Activated CD8-positive, alpha-beta memory T cell treated with anti-CD3 and anti-CD28 coated beads, Interleukin-2, amount 50 U/mL, for 24 hours (primary cell): ENCODE data around the gene MUC4.
"Not testable (repeated sequence)": the region's sequence is repeated elsewhere in the genome, so short reads cannot be mapped to it uniquely, and the experiment has no call there.

Experiments used
- DNase-seq: peaks from one replicate; pipeline ENCODE4 v3.0.0-alpha.2; 2020; ENCODE audit errors: extremely low read depth

Gene MUC4

DNA sequence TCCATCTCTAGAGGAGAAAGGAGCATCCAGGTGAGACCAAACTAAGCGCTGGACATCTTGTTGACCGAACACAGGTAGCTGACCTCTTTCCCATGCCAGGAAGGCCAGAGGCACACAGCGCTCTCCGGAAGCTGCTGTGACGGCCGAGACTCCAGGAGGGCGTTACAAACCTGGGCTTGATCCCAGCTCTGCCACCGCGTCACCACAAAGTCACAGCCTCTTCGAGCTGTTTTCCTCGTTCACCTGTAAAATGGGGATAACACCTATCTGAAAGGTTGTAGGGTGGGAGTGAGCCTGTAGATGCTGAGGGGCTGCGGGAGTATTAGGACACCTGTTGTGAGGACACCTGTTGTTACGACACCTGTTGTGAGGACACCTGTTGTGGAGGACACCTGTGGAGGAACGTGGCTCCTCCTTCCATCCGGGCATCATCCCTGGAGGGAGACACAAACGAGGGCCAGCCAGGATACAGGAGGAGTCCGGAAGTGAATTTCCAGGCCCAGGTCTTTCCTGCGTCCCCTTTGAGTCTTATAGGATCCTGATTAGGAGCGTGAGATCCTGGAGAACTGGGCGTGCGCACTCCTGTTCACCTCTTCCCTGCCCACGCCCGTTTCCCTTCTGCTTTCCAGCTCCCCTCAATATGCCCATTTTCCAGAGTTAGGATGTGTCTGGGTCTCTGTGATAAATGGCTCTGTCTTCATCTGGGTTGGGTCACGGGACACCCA lies 2.3 kb upstream of the MUC4 start:
- no peak for DNase-seq

DNA sequence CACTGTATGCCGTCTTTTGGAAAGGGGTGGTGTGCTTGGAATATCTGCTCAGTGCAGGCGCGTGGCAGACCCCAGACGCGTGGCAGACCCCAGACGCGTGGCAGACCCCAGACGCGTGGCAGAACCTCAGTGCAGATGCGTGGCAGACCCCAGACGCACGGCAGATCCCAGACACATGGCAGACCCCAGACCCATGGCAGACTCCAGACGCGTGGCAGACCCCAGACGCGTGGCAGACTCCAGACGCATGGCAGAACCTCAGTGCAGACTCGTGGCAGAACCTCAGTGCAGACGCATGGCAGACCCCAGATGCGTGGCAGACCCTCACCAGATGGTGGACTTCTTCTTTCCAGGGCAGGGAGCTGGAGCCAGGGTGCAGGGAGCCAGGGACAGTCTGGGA lies 637 bp upstream of the MUC4 start:
- no peak for DNase-seq

DNA sequence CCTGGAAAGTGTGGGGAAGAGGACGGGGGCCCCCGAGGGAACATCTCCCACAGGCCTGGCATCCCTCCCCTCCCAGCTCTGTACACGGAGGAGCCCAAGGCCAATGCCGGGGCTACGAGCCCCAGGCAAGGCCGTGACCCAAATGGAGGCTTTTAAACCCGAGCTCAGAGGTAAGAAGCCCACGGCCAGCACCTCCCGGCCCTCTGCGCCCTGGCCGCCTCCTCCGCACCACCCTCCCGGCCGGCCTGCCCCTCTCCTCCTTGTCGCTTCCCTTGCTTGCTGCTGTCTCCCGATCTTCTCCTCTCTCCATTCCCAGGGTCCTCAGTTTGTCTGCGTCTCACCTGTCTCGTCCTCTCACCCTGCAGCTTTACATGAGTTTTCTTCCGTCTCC lies 1.3 kb downstream of the MUC4 start:
- no peak for DNase-seq

DNA sequence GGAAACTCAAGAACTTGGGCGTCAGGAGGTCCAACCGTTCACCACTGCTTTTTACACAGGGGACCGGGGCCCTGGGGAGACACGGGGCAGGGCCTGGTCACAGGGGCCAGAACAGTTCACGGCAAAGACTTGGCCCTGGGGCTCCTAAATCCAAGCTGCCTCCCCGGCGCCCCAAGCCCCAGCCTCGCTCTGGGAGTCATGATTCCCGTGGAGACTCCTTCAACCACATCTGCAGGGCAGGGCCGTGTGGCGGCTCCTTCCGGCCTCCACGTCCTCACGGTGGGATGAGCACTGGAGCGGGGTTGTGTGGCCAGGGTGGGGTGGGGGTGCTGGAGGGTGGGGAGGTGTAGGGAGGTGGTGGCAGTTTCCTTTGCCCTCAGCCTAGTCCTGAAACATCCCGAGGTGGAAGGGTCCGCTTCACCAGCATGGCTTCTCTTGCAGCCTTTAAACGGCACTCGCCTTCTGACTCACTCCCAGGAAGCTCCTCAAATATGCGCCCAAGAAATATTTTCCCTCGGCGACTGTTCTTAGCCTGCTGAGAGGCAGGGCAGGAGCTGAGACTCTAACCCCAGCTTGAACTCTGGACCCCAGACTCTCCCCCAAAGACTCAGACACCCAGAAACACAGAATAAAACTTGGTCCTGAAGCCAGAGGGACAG lies 1.8 kb downstream of the MUC4 start:
- no peak for DNase-seq

DNA sequence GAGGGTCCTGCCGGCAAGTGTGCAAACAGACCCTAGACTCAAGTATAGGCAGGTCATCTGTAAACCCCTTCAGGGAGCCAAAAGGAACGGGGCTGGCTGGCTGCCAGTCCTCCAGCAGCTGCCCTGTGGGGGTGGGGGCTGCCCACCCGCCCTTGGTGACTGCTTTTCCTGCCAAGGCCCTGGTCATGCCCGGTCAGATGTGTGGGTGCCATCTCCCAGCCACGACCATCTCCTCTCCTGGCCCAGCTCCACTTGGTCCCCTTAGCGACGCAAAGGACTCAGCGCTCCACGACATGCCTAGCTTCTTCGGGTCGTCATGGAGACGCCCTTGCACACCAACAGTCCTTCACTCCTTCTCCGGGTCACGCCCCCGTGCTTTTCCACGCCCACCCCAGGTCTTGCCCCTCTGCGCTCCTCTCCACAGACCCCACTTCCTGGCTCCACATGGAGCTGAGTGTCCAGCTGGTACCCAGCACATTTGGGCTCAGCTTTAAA lies 2.4 kb downstream of the MUC4 start:
- DNase-seq, result no peak

DNA sequence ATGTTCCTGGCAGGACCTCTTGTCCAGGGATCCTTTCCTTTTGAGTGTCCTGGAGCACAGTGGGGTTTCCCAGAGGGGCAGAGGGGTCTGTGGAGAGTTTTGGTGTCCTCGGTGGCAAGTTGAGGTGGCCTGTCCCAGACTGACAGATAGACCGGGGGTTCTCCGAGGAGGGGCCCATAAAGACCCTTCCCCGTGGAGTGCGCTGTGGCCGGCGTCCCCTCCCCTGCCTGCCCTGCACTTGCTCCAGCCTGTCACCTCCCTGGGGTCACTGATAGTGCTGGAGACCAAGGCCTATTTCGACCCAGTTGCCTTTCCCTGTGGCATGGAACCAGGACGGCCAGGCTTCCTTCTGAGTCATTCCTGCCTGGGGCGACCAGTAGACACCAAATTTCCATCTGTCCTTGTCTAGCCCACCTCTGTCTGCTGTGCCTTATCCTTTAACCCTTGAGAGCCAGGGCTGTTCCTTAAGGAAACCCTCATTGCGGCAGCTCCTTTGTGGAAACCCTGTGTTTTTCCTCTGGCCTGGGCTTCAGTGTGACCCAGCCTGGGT lies 2.9 kb downstream of the MUC4 start:
- no peak for DNase-seq

DNA sequence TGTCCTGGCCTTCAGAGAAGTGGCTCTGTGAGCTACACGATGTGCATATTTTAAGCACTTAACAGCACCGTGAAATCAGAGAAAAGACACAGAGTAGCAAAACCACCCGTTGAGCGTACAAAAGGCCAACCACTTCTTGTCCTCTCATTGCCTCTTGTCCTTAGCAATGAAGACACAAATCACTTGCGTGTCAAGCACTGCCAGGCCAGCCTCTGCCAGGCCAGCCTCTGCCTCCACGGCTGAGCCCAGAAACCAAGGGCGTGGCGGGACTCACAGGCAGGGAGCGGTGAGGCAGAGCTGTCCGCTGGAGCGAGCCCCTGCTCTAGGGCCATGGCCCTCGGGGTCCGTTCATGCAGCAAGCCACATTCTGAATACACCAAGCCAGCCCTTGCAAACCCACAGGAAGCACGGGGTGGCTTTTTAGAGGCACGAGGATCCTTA lies 4.0 kb downstream of the MUC4 start:
- no peak for DNase-seq

DNA sequence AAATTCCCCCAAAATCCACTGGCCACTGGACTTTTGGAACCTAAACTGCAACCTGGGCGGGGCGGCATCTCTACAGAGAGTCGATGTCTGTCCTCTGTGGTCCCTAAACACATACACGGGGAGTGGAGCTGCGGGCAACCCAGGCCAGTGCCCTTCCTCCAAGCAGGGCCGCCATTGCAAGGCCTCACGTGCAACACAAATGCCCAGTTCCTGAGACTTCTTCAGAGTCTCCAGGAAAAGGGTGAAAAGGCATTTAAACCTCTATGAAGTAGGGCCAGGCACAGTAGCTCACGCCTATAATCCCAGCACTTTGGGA lies 4.9 kb downstream of the MUC4 start:
- DNase-seq, result no peak

DNA sequence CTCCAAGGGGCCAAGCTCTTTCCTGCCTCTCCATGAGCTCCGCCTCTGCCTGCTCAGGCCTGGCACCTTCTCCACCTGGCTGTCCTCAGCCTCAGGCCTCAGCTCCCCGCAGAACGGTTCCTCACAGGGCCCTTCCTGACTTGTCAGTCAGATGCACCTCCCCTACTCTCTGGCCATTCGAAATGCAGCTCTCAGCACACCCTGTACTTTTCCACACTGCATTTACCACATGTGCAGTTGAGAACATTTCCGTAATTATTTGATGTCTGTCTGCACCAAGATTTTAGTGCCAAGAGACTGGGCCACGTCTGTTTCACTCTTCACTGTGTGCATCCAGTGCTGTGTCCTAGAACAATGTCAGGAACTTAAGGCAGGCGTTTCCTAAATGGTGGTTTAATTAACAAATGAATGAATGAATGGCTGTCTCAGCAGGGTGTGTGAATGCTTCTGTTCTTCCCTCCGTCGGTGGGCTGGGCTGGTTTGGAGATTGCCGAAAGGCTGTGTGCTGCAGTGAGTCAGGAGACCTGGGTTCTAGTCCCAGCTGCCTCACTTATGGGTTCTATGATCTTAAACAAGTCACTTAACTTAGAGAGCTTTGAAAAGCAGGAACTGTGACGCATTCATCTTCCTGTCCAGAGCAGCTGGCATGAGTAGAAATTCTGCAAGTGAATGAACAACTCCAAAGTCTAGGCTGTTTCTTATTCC lies 5.4 kb downstream of the MUC4 start:
- DNase-seq, result no peak

DNA sequence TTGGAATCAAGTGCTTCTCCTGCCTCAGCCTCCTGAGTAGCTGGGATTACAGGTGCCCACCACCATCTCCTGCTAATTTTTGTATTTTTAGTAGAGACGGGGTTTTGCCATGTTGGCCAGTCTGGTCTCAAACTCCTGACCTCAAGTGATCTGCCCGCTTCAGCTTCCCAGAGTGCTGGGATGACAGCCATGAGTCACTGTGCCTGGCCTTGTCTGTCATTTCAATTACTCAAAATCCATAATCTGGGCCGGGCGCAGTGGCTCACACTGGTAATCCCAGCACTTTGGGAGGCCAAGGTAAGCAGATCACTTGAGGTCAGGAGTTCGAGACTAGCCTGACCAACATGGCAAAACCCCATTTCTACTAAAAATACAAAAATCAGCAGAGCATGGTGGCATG lies 6.1 kb downstream of the MUC4 start:
- not testable (repeated sequence) for DNase-seq

DNA sequence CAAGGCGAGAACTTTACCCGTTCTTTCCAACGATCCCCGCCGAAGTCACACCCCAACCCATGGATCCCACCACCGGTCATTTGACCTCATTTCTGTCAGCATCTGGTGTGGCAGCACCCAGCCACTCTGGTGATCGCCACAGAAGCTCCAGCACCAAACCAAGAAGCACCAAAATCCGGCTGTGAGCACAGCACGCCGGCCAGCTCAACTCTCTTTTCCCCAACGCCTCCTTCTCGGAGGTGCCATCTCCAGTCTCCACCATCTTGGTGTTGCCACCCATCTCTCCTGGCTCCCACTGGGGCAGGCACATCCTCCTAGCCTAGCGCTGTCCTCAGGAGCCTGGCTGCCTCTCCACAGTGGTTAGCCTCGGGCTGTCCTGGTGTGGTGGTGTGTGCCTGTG lies 6.5 kb downstream of the MUC4 start:
- no peak for DNase-seq

DNA sequence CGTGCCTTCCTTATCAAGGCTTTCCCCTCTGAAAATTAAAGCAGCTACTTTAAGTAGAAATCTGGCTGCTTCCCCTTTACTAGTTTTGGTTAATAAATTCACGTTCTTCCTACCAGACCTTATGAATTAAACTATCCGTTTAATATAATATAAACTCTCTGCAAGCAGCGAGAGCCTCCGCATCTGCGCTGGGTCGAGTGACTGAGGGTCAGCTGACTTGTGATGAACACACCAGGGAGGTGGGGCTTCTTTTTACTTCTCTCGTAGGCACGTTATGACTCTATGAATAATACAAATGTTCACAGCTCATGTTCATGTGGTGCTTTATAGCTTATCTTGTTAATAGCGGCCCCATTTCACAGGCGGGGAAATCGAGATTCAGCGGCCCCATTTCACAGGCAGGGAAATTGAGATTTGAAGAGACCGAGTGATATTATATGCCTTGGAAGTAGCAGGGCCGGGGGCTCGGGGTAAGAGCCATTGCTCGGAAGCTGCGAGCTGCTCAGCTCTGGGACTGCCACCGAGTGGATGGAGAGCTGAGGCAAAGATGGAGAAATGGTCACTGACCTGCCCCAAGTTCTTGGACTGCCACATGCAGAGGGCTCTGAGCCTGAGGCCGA lies 8.3 kb downstream of the MUC4 start:
- no peak for DNase-seq

DNA sequence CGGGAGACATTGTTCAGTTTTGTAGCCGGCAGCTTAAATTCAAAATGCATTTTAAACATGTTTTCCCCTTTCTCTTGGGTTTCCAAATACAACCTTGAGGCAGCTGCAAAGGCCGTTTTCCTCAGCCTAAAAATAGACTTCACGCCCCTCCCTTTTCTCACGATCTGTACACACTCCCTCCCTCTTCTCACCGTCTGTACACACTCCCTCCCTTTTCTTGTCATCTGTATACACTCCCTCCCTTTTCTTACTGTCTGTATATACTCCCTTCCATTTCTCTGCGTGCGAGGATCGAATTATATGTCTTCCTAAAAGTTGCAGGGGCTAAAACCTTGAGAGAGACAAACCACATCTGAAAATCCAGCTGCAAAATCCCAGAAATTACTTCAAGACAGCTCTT lies 8.9 kb downstream of the MUC4 start:
- DNase-seq, result no peak

DNA sequence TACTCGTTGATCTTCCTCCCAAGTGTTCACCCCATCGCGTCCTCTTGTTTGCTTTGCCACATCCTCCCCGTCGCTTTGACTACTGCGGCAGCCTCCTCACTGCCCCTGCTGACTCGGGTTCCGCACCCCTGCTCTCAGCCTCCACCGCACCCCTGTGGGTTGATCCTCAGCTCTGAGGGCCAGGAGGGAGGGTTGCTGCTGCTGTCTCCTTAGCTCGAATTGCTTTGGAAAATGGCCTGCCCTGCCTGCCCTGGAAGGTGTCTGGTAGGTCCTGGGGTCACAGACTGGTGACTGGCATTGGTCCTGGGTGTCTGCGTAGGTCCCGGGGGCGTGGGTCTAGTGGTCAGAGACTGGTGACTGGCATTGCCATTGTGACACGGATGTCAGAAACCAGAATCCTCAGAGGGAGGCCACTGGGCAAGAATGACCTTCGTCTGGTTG lies 9.4 kb downstream of the MUC4 start:
- no peak for DNase-seq

DNA sequence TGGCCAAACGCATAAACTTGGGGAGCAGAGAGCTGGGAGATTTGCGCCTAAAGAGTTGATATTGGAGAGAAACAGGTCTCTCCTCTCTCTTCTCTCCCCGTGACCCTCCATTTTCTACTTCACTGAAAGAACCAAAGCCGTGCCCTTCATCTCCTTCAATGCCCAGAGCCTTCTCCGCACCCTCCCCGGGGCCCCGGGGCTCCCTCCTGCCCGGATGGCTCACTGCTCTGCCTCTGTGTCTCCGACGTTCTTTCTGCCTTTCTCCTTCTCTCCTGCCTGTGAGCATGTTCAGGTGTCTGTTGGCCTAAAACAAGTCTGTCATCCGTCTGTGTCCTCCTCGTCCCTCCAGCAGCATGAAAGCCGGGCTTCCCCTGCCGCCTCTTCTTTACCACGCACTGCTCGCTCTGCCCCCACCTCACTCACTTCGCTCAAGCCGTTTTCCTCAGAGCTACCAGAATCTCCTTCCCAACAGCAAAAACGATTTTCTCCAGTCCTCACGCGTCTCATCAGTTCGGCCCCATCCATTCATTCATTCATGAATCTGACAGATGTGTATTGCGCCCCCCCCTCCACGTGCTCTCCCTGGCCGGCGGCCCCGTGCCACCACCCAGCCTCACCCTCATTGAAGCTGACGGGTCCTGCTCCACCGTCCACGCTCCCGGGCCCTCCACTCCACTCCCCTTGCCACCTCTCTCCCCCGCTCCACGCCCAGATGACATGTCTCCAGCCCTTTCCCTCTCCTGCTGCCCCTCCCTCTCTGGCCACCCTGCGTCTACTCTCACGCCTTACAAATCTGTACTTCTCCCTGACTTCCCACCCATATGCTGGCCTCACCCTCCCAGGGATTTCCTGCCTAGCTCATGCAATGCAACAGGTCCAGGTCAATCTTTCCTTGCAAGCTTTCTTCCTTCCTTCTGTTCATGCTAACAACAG lies 10.2 kb downstream of the MUC4 start:
- no peak for DNase-seq

DNA sequence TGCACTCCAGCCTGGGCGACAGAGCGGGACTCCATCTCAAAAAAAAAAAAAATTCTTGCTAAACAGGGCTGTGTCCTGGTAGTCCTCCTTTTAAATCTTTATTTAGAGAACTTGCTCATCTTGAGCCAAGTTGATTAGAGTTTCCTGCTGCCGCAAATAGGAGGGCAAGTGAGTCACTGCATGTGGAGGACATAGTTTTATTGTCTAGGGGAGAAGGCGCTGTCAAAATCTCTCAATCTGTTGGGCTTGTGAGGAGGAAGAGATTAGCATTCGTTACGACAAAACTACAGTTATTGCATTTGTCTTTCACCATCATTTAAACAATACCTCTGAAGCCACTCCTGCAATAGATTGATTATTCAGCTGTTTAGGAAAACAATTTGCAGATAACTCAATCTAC lies 11.5 kb downstream of the MUC4 start:
- DNase-seq, result no peak

DNA sequence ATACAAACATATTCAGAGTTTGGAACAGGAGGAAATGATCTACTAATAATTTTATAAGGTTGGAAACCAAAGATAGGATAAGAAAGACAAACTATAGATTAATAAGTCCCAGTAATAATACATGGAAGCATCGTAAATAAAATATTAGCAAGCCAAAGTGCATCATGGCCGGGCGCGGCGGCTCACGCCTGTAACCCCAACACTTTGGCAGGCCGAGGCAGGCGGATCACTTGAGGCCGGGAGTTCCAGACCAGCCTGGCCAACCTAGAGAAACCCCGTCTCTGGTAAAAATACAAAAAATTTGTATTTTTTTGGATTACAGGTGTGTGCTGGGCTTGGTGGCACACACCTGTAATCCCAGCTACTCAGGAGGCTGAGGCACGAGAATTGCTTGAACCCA lies 14.9 kb downstream of the MUC4 start:
- no peak for DNase-seq

DNA sequence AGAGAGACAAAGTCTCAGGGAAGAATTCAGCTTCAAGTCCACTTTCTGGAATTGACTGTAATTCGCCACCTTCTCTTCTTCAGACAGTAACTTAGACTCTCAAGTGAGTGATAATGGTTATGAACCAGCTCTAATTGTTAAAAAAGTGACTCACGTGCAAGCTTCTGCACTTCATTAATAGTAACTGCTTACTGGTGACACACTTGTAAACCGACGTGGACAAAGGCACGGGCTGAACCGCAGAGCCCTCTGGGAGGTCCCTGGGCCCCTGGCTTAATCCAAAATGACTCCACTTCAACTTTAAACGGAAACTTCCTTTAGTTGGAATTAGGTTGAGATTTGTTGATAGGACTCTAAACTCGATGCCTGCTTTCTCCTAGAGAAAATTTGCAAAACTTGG lies 17.0 kb downstream of the MUC4 start:
- no peak for DNase-seq

DNA sequence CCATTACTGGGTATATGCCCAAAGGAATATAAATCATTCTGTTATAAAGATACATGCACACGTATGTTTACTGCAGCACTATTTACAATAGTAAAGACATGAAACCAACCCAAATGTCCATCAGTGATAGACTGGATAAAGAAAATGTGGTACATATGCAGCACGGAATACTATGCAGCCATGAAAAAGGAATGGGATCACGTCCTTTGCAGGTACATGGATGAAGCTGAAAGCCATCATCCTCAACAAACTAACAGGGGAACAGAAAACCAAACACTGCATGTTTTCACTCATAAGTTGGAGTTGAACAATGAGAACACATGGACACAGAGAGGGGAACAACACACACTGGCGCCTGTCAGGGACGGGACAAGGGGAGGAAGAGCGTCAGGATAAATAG lies 19.1 kb downstream of the MUC4 start:
- DNase-seq, result not testable (repeated sequence)

DNA sequence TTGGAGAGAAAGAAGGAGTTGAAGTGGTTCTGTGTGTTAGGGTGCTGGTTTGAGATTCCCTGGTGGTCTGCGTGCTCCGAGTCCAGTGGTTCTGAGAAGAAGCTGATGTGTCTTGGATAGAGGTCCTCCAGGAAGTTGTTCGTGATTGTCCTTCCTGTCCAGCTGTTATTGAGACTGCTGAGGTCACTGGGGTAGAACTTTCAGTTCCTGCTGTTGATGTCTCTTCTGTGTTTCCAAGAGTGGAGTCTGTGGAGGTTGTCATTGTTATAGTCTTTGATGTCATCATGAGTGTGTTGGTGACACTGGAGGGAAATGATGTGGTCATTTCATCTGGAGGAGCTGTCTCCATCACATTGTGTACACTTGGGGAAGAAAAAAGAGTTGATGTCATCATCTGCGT lies 20.8 kb downstream of the MUC4 start:
- no peak for DNase-seq
